NT2/D1 (cell line): ENCODE results near the gene TRAPPC4.
"Not testable (repeated sequence)": the region's sequence is repeated elsewhere in the genome, so short reads cannot be mapped to it uniquely, and the experiment has no call there.

ENCODE experiments used
- YY1 ChIP-seq: IDR thresholded peaks from 2 replicates; pipeline ENCODE4 v1.6.1; 2011; ENCODE audit not compliant: insufficient read length, insufficient read depth
- ZNF274 ChIP-seq: IDR thresholded peaks from 2 replicates; pipeline ENCODE4 v1.6.1; 2011; ENCODE audit warnings: mild to moderate bottlenecking, low read depth, low read length

DNA sequence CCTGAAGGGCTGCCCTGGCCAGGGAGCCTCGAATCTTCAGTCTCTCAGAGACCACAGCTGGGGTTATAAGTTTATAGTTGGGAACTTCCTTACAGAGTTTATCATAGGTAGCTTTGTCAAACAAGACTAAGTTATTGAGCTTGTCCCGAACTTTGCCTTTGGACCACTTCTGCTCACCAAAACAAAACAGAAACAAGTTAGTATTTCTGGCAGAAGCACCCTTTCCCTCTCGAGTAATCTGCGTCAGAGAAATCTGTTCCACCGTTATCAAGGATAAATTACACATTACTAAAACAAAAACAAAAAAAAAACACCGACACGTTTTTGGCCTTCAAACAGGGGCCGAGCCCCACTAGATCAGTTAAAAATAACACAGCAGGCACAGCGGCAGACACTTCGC, 1.2 kb upstream of the TRAPPC4 start:
- TF ChIP-seq YY1, ZNF274: not testable (repeated sequence)
